Transverse colon (tissue), 4 donors: ENCODE data around the gene KRT222. TPM values are rescaled to one million over a fixed set of nuclear protein-coding genes. Genes with fewer than 3 reads are reported as not detected.

Experiments
- DNase-seq: peaks from one replicate; pipeline ENCODE4 v3.0.0-alpha.2; 2019
- H3K27ac ChIP-seq, 4 donors: fragments of 200-600 bp; sonication (generic); 2 replicates each; pipeline ENCODE4 v1.5.1; 2016 to 2018; ENCODE audit warnings: inconsistent platforms in 4 of 4
- H3K27me3 ChIP-seq: fragments of 200-600 bp; sonication (generic); 2 replicates; pipeline ENCODE4 v1.5.1; 2017; ENCODE audit warnings: inconsistent platforms
- H3K36me3 ChIP-seq, 4 donors: fragments of 200-600 bp; sonication (generic); 2 replicates each; pipeline ENCODE4 v1.5.1; 2017 to 2019; ENCODE audit warnings: inconsistent platforms in 4 of 4
- H3K4me1 ChIP-seq, 4 donors: fragments of 200-600 bp; sonication (generic); 2 replicates each; pipeline ENCODE4 v1.5.1; 2017 to 2020; ENCODE audit warnings: inconsistent platforms in 4 of 4
- H3K4me3 ChIP-seq, 4 donors: fragments of 200-600 bp; sonication (generic); 1 replicate in 1 of 4; 2 replicates in 3 of 4; pipeline versions ENCODE4 v1.5.1 to v1.6.1; 2017 to 2019; ENCODE audit warnings: inconsistent platforms in 4 of 4
- H3K9me3 ChIP-seq, 2 donors: fragments of 200-600 bp; sonication (generic); 2 replicates each; pipeline ENCODE4 v1.5.1; 2017 to 2019; ENCODE audit warnings: inconsistent platforms in 2 of 2
- EP300 ChIP-seq: sonication (generic); formaldehyde crosslinking; IDR thresholded peaks from one replicate; pipeline ENCODE4 v1.6.1; 2017; ENCODE audit warnings: antibody characterized with exemption, low read depth
- POLR2A ChIP-seq: fragments of 450-650 bp; IDR thresholded peaks from one replicate; pipeline ENCODE4 v1.6.1; 2016; ENCODE audit warnings: antibody characterized with exemption, mild to moderate bottlenecking, moderate library complexity
- POLR2AphosphoS5 ChIP-seq, 3 donors: sonication (generic); formaldehyde crosslinking; IDR thresholded peaks; one replicate each; pipeline ENCODE4 v1.6.1; 2016; ENCODE audit warnings: antibody characterized with exemption in 3 of 3
- WGBS, 2 donors: methylation state at CpG; one replicate each; pipeline ENCODE4 v1.1.5; 2018; ENCODE audit warnings: low coverage in 1 of 2; 5-methylcytosine and 5-hydroxymethylcytosine counted together
- in situ Hi-C, 4 donors: fragments of 200-750 bp; cut with MboI; loops; one replicate each; pipeline versions ENCODE4 v1.15.0 to v1.15.1; 2017; ENCODE audit warnings: low sequenced_read_pairs in 3 of 4, low pct_ligation_motif_present in 1 of 4, low pct_unique_long_range_greater_than_20kb in 1 of 4
- intact Hi-C: fragments of 100-400 bp; cut with DNase I; formaldehyde crosslinking; loops from one replicate; pipeline ENCODE4 v1.15.1; 2023; ENCODE audit warnings: low total_unique reads
- total RNA-seq, 4 donors: library from RNA; depleted of rRNA; stranded (reverse); fragments of >200 nt; gene quantifications; one replicate each; pipeline ENCODE4 v1.1.0, GENCODE V29; 2016
- TF ChIP-seq, protein P1 (sequence below), 5 experiments: fragments of 200-600 bp in 3 of 5; fragments of 450-650 bp in 2 of 5; sonication (generic) in 3 of 5; IDR thresholded peaks; 1 replicate in 2 of 5; 2 replicates in 3 of 5; pipeline ENCODE4 v1.5.1; 2016 to 2017; ENCODE audit warnings: antibody characterized with exemption in 5 of 5, inconsistent platforms in 3 of 5, mild to moderate bottlenecking in 2 of 5, moderate library complexity in 1 of 5

KRT222 gene
- total RNA-seq, 4 donors from 2014 or later = 0.27 to 0.48 TPM; not detected in 2

DNA sequence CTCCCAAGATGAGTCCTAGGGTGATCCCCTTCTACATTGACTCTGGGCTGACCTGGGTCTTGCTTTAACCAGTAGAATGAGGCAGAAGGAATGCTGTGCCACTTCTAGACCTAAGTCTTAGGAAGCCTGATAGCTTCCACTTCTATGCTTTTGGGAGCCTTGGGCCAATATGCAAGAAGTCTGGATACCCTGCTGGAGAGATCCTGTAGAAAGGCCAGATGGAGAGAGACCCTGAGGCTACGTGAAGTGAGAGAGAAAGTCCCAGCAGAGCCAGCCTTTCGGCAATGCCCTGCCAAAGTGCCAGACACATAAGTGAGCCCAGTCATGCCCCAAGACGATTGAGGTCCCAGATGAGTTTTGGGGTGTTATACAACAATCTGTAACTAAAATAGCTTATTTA is 1.7 kb downstream of the KRT222 start:
- 82% methylated on average over 3 of the region's 3 CpGs; no CpG with 5 or more reads in 1 of the 2 donors for WGBS, 2 donors
- H3K36me3 ChIP-seq = no peaks in the 10 kb centered on the region
- intact Hi-C loops = no loop called here
- no peak for DNase-seq
- in situ Hi-C loops = no loop called here
- peaks cover 57% of the 10 kb centered on the region for H3K27me3 ChIP-seq
- no peak overlapping the region for H3K27ac ChIP-seq
- TF ChIP-seq POLR2AphosphoS5 (IDR thresholded peaks at IDR 0.05) = no peak
- TF ChIP-seq, protein P1, sequence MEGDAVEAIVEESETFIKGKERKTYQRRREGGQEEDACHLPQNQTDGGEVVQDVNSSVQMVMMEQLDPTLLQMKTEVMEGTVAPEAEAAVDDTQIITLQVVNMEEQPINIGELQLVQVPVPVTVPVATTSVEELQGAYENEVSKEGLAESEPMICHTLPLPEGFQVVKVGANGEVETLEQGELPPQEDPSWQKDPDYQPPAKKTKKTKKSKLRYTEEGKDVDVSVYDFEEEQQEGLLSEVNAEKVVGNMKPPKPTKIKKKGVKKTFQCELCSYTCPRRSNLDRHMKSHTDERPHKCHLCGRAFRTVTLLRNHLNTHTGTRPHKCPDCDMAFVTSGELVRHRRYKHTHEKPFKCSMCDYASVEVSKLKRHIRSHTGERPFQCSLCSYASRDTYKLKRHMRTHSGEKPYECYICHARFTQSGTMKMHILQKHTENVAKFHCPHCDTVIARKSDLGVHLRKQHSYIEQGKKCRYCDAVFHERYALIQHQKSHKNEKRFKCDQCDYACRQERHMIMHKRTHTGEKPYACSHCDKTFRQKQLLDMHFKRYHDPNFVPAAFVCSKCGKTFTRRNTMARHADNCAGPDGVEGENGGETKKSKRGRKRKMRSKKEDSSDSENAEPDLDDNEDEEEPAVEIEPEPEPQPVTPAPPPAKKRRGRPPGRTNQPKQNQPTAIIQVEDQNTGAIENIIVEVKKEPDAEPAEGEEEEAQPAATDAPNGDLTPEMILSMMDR (IDR thresholded peaks at IDR 0.05) = no peak
- no peak for TF ChIP-seq POLR2A
- no peak for TF ChIP-seq EP300
- H3K9me3 ChIP-seq = no peaks in the 10 kb centered on the region
- no peak overlapping the region for H3K4me3 ChIP-seq
- no peaks in the 10 kb centered on the region for H3K4me1 ChIP-seq

DNA sequence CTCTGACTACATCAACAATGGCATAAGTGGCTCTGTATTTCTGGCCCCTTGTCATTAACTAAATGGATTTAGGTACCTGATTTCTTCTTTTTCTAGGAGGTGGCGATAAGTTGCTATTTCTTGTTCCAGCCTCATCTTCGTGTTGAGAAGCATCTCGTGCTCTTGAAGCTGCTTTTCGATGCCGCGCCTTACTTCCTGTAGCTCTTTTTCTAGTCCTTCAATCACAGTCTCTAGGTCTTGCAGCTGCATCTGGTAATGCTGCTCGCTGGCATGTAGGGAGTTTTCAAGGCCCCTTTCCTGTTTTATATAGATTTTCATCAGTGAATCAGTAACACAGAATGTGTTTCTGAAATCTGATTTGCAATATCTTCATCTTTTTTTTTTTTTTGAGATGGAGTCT is 5.1 kb downstream of the KRT222 start:
- H3K27me3 ChIP-seq = peaks cover 40% of the 10 kb centered on the region
- no peaks in the 10 kb centered on the region for H3K36me3 ChIP-seq
- TF ChIP-seq EP300 (no peak), POLR2A (no peak), POLR2AphosphoS5 (IDR thresholded peaks at IDR 0.05) (no peak)
- TF ChIP-seq, protein P1 (IDR thresholded peaks at IDR 0.05) = no peak
- H3K4me1 ChIP-seq = no peaks in the 10 kb centered on the region
- no peaks in the 10 kb centered on the region for H3K9me3 ChIP-seq
- H3K4me3 ChIP-seq = no peak overlapping the region
- H3K27ac ChIP-seq = no peak overlapping the region
- intact Hi-C loops = no loop called here
- in situ Hi-C loops = no loop called here
- 76 to 82% methylated on average over 6 to 7 of the region's 7 CpGs for WGBS, 2 donors
- no peak for DNase-seq

DNA sequence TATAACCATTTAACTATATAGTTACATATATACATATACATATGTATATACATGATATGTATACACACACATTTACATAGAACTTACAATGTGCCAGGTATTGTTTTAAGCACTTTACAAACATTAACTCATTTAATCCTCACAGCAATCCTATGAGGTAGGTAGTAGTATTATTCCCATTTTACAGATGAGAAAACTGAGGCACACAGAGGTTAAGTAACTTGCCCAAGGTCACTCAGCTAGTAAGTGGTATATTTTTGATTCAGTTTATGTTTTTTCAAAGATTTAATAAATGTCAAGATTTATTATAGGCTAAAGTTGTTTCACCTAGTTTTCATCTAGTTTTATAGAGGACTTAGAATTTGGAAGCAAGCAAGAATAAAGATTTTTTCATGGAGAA is 6.6 kb downstream of the KRT222 start:
- in situ Hi-C loops (no loop called here), intact Hi-C loops (no loop called here)
- no peak for TF ChIP-seq EP300
- TF ChIP-seq POLR2A = no peak
- TF ChIP-seq POLR2AphosphoS5 (IDR thresholded peaks at IDR 0.05) = no peak
- TF ChIP-seq, protein P1 (IDR thresholded peaks at IDR 0.05) = no peak

DNA sequence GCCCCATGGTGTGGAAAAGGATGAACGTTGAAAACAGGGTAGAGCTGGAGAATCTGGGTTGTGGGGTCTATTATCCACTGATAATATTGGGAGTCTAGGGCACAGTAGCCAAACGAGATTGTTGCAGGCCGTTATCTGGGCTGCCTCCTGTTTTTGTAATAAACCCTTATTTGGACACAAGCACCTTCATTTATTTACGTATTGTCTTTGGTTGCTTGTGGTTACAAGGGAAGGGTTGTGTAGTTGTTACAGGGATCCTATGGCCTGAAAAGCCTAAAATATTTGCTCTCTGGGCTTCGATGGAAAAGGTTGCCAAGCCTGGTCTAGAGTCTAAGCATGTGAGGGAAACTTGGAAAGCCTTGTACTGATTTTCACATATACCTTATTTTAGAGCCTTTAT is 13.0 kb downstream of the KRT222 start:
- in situ Hi-C loops = no loop called here

More for the DNA sequence above, 6.6 kb downstream of the KRT222 start:
- Histone ChIP-seq H3K4me1 (no peaks in the 10 kb centered on the region), H3K9me3 (no peaks in the 10 kb centered on the region), H3K36me3 (no peaks in the 10 kb centered on the region), H3K27ac (no peak overlapping the region), H3K4me3 (no peak overlapping the region), H3K27me3 (peaks cover 25% of the 10 kb centered on the region)
- no peak for DNase-seq

More for the DNA sequence above, 13.0 kb downstream of the KRT222 start:
- intact Hi-C loops = no loop called here
- WGBS, 2 donors = 75% methylated on average over 5 of the region's 5 CpGs; no CpG with 5 or more reads in 1 of the 2 donors
- Histone ChIP-seq H3K9me3 (no peaks in the 10 kb centered on the region), H3K27ac (no peak overlapping the region), H3K4me1 (peaks cover 7 to 12% (median 9%) of the 10 kb centered on the region in 4 donors), H3K4me3 (no peak overlapping the region), H3K36me3 (no peaks in the 10 kb centered on the region), H3K27me3 (no peaks in the 10 kb centered on the region)
- no peak for DNase-seq
- TF ChIP-seq EP300 = no peak
- TF ChIP-seq, protein P1 (IDR thresholded peaks at IDR 0.05) = no peak
- no peak for TF ChIP-seq POLR2AphosphoS5 (IDR thresholded peaks at IDR 0.05)
- no peak for TF ChIP-seq POLR2A
